PC-3 (cell line): ENCODE results near the gene ZNF625. TPM values are rescaled to one million over a fixed set of nuclear protein-coding genes. Genes with fewer than 3 reads are reported as not detected.
A peak's percentile ranks its signal among the peaks of the same experiment; 100 is the strongest.

ENCODE experiments used
- ATAC-seq: fragments of 200-7000 bp; cut with Tn5 transposase; 2 replicates; pipeline ENCODE4 v1.9.1; 2020; ENCODE audit warnings: mild to moderate bottlenecking, moderate library complexity
- BruUV-seq: library from RNA; stranded (reverse); fragments of 400-500 nt; replicated peaks from 2 replicates; lab custom pipeline; 2021; lab: Mats Ljungman, UMichigan
- CTCF ChIA-PET: fragments of 300-600 bp; sonication (Branson Sonifier 250); formaldehyde crosslinking; loops from one replicate; lab custom pipeline; 2022; ENCODE audit warnings: antibody characterized with exemption; lab: Charles Lee
- POLR2A ChIA-PET: fragments of 300-600 bp; sonication (Branson Sonifier 250); formaldehyde crosslinking; loops from one replicate; lab custom pipeline; 2022; ENCODE audit warnings: antibody characterized with exemption; ENCODE audit not compliant: unreplicated experiment; lab: Charles Lee
- DNase-seq: peaks from one replicate; pipeline ENCODE4 v3.0.0-alpha.2; 2015
- H2AFZ ChIP-seq: fragments of 300-600 bp; sonication (generic); 2 replicates; pipeline ENCODE4 v1.6.0; 2016; ENCODE audit warnings: antibody characterized with exemption, low read length
- H3F3A ChIP-seq: fragments of 300-600 bp; sonication (generic); one replicate; pipeline ENCODE4 v1.6.0; 2017; ENCODE audit warnings: antibody characterized with exemption, low read length, control low read depth, mild to moderate bottlenecking; ENCODE audit not compliant: unreplicated experiment
- H3K27ac ChIP-seq: fragments of 300-600 bp; sonication (generic); 2 replicates; pipeline ENCODE4 v1.5.1; 2016; ENCODE audit warnings: mild to moderate bottlenecking, low read length
- H3K27me3 ChIP-seq: fragments of 300-600 bp; sonication (generic); 2 replicates; pipeline ENCODE4 v1.6.1; 2016; ENCODE audit warnings: low read length, mixed read lengths
- H3K36me3 ChIP-seq: fragments of 300-600 bp; sonication (generic); 2 replicates; pipeline ENCODE4 v1.6.1; 2016; ENCODE audit warnings: low read depth, mixed run types, low read length, mixed read lengths
- H3K4me1 ChIP-seq: fragments of 300-600 bp; sonication (generic); 2 replicates; pipeline ENCODE4 v1.5.1; 2016; ENCODE audit warnings: low read length; ENCODE audit not compliant: insufficient read depth
- H3K4me2 ChIP-seq: fragments of 300-600 bp; sonication (generic); 2 replicates; pipeline ENCODE4 v1.6.0; 2016; ENCODE audit warnings: low read length
- H3K4me3 ChIP-seq: fragments of 300-600 bp; sonication (generic); 2 replicates; pipeline ENCODE4 v1.5.1; 2016; ENCODE audit warnings: mild to moderate bottlenecking, low read length, mixed read lengths
- H3K79me2 ChIP-seq: fragments of 300-600 bp; sonication (generic); 2 replicates; pipeline ENCODE4 v1.6.1; 2017; ENCODE audit warnings: low read length, mixed read lengths
- H3K9ac ChIP-seq: fragments of 300-600 bp; sonication (generic); 2 replicates; pipeline ENCODE4 v1.6.0; 2016; ENCODE audit warnings: mild to moderate bottlenecking, low read length
- H3K9me2 ChIP-seq: fragments of 300-600 bp; sonication (generic); replicated peaks from 2 replicates; pipeline ENCODE4 v1.6.1; 2016; ENCODE audit warnings: mixed run types, low read length, mixed read lengths
- H3K9me3 ChIP-seq: fragments of 300-600 bp; sonication (generic); 2 replicates; pipeline ENCODE4 v1.6.1; 2016; ENCODE audit warnings: low read length, mixed read lengths
- H4K20me1 ChIP-seq: fragments of 300-600 bp; sonication (generic); 2 replicates; pipeline ENCODE4 v1.6.1; 2016; ENCODE audit warnings: low read length, mixed read lengths
- EZH2 ChIP-seq: fragments of 300-600 bp; sonication (generic); IDR thresholded peaks from one replicate; pipeline ENCODE4 v1.6.1; 2017; ENCODE audit warnings: antibody characterized with exemption, mild to moderate bottlenecking, low read length; ENCODE audit not compliant: unreplicated experiment
- EZH2phosphoT487 ChIP-seq: fragments of 300-600 bp; sonication (generic); IDR thresholded peaks from 2 replicates; pipeline ENCODE4 v1.6.1; 2018; ENCODE audit warnings: mild to moderate bottlenecking, antibody characterized with exemption, low read length, borderline replicate concordance
- intact Hi-C: fragments of 100-400 bp; cut with micrococcal nuclease; formaldehyde crosslinking; loops from 2 replicates; pipeline ENCODE4 v1.9.0; 2023
- total RNA-seq: library from RNA; depleted of rRNA; stranded (reverse); fragments of >200 nt; gene quantifications from 2 replicates; pipeline ENCODE4 v1.2.3, GENCODE V29; 2014
- TF ChIP-seq, protein P1 (sequence below): fragments of 300-600 bp; sonication (generic); conservative IDR thresholded peaks from 2 replicates; pipeline ENCODE4 v1.5.1; 2017; ENCODE audit warnings: antibody characterized with exemption, low read depth, mild to moderate bottlenecking, low read length

Gene ZNF625
- total RNA-seq, 1 experiment from 2014 or later, result 7.7 TPM

DNA sequence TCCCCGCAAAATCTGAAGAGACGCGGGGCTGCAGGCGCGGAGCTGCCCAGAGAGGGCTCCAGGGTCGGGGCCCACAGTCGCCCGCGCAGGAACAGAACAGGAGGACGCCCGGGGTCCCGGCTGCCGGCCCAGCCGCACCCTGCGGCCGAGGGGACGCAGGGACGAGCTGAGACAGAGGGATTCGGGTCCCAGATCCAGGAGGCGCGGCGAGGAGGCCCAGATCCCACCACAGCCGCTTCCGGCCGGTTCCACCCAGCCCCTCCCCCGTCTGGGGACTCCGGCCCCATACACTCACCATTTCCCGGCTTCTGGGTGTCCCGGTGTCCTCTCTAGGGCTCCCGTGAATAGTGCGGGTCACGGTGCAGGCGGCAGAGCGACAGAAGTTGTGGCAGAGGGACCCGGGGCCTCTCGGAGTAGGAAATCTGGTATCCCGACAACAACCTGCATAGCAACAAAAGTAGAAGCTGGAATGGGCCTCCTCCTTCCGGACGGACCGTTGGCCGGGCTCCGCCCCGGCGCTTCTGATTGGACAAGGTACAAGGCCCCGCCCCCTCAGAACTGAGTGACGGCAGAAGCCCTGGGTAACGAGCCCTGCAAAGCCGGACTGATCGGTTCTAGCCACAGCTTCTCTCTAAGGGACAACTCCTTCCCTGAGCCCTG, 16.5 kb downstream of the ZNF625 start, which contains the start of gene ZNF20:
Gene ZNF20, minus strand, starts transcription at position 466 of the 660 bp plus-strand sequence. Its CDS starts 168 bp downstream, at position 298.
- H3K4me1 ChIP-seq, result peaks cover 14% of the 10 kb centered on the region
- intact Hi-C loops, result no loop called here
- peaks cover 8% of the 10 kb centered on the region; the same call in 1 of the 2 replicates for H3K9me3 ChIP-seq
- H3K4me3 ChIP-seq, result peak within 1 kb of the TSS; percentile 95
- H3K36me3 ChIP-seq, result peaks cover 46% of the 10 kb centered on the region
- peak; percentile 94 for ATAC-seq
- H3K27me3 ChIP-seq, result no peaks in the 10 kb centered on the region
- peak; percentile 98 for DNase-seq
- H3K9me2 ChIP-seq, result no peaks in the 10 kb centered on the region
- H3K4me2 ChIP-seq, result peak within 1 kb of the TSS; percentile 94
- H3K79me2 ChIP-seq, result peaks cover 29% of the 10 kb centered on the region
- POLR2A ChIA-PET, result interaction anchor here (0.5 to 1.0 kb wide), 10 partner anchors 17 to 1697 kb away, joined by 3 to 7 read pairs (median 3); partner anchors contain the start of genes ZNF625 and ZNF700
- no peak for TF ChIP-seq EZH2phosphoT487
- TF ChIP-seq, protein P1, sequence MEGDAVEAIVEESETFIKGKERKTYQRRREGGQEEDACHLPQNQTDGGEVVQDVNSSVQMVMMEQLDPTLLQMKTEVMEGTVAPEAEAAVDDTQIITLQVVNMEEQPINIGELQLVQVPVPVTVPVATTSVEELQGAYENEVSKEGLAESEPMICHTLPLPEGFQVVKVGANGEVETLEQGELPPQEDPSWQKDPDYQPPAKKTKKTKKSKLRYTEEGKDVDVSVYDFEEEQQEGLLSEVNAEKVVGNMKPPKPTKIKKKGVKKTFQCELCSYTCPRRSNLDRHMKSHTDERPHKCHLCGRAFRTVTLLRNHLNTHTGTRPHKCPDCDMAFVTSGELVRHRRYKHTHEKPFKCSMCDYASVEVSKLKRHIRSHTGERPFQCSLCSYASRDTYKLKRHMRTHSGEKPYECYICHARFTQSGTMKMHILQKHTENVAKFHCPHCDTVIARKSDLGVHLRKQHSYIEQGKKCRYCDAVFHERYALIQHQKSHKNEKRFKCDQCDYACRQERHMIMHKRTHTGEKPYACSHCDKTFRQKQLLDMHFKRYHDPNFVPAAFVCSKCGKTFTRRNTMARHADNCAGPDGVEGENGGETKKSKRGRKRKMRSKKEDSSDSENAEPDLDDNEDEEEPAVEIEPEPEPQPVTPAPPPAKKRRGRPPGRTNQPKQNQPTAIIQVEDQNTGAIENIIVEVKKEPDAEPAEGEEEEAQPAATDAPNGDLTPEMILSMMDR, result no peak
- no peak for TF ChIP-seq EZH2
- H3F3A ChIP-seq, result no peaks in the 10 kb centered on the region
- no peaks in the 10 kb centered on the region for H4K20me1 ChIP-seq
- TSS peak; percentile 32 for BruUV-seq
- CTCF ChIA-PET, result interaction anchor here (0.8 to 2.1 kb wide), 6 partner anchors 14 to 342 kb away, joined by 3 to 39 read pairs (median 6); partner anchors contain the start of genes ZNF491 and ZNF700
- H3K9ac ChIP-seq, result peak within 1 kb of the TSS; percentile 73
- peak within 1 kb of the TSS; percentile 45 for H3K27ac ChIP-seq
- peak within 1 kb of the TSS; percentile 98 for H2AFZ ChIP-seq

- no peaks in the 10 kb centered on the region for H3F3A ChIP-seq
- peak; percentile 35 for DNase-seq
- H4K20me1 ChIP-seq, result no peaks in the 10 kb centered on the region
- peak overlapping the region; percentile 95 for H3K4me3 ChIP-seq
- peak overlapping the region; percentile 73 for H3K9ac ChIP-seq
- H3K27me3 ChIP-seq, result no peaks in the 10 kb centered on the region
- POLR2A ChIA-PET, result no interaction called here
- no peak for ATAC-seq
- H3K36me3 ChIP-seq, result peaks cover 47% of the 10 kb centered on the region
- no peak overlapping the region for H3K27ac ChIP-seq
- peak overlapping the region; percentile 98 for H2AFZ ChIP-seq
- H3K9me2 ChIP-seq, result no peaks in the 10 kb centered on the region
- H3K4me2 ChIP-seq, result peak overlapping the region; percentile 94
- intact Hi-C loops, result no loop called here
- H3K4me1 ChIP-seq, result peaks cover 14% of the 10 kb centered on the region
- H3K79me2 ChIP-seq, result peaks cover 29% of the 10 kb centered on the region
- BruUV-seq, result no TSS peak
- H3K9me3 ChIP-seq, result peaks cover 12% of the 10 kb centered on the region
- CTCF ChIA-PET, result no interaction called here
- TF ChIP-seq EZH2 (no peak), EZH2phosphoT487 (no peak)
- TF ChIP-seq, protein P1, result no peak
These were observed 17.3 kb downstream of the ZNF625 start for GRCh38 chr19:12139269-12139668.
